Measurements from ENCODE around the gene LURAP1L.

Gene LURAP1L

GRCh38 chr9:12778389-12778788 lies 3.6 kb downstream of the LURAP1L start:
- H3K27me3 ChIP-seq, result no peaks in the 10 kb centered on the region
- H3K4me3 ChIP-seq (ENCODE audit: low read depth, low read length), result peak overlapping the region; percentile 2; the same call in 1 of the 2 replicates
- no peaks in the 10 kb centered on the region for H3K36me3 ChIP-seq
- no peak for DNase-seq
- H3K4me1 ChIP-seq, result peaks cover 8% of the 10 kb centered on the region
- H3K9me3 ChIP-seq, result no peaks in the 10 kb centered on the region
- TF ChIP-seq CTCF (IDR thresholded peaks at IDR 0.05; ENCODE audit: low read depth, low read length), result no peak

GRCh38 chr9:12781226-12781733 lies 6.5 kb downstream of the LURAP1L start:
- DNase-seq, result no peak
- H3K4me1 ChIP-seq, result peaks cover 13% of the 10 kb centered on the region
- TF ChIP-seq CTCF (IDR thresholded peaks at IDR 0.05; ENCODE audit: low read depth, low read length), result no peak

GRCh38 chr9:12783767-12784460 lies 9.1 kb downstream of the LURAP1L start:
- Histone ChIP-seq H3K27me3 (no peaks in the 10 kb centered on the region), H3K4me1 (peaks cover 13% of the 10 kb centered on the region), H3K4me3 (ENCODE audit: low read depth, low read length) (no peak overlapping the region), H3K36me3 (no peaks in the 10 kb centered on the region), H3K9me3 (no peaks in the 10 kb centered on the region)
- no peak for DNase-seq
- TF ChIP-seq CTCF (IDR thresholded peaks at IDR 0.05; ENCODE audit: low read depth, low read length), result no peak

More at GRCh38 chr9:12781226-12781733, 6.5 kb downstream of the LURAP1L start:
- Histone ChIP-seq H3K36me3 (no peaks in the 10 kb centered on the region), H3K4me3 (ENCODE audit: low read depth, low read length) (no peak overlapping the region), H3K9me3 (no peaks in the 10 kb centered on the region), H3K27me3 (no peaks in the 10 kb centered on the region)

- H3K9me3 ChIP-seq, result no peaks in the 10 kb centered on the region
- no peak overlapping the region for H3K4me3 ChIP-seq (ENCODE audit: low read depth, low read length)
- no peaks in the 10 kb centered on the region for H3K27me3 ChIP-seq
- peaks cover 10% of the 10 kb centered on the region for H3K4me1 ChIP-seq
- H3K36me3 ChIP-seq, result no peaks in the 10 kb centered on the region
- TF ChIP-seq CTCF (IDR thresholded peaks at IDR 0.05; ENCODE audit: low read depth, low read length), result no peak
- DNase-seq, result no peak
Measured at GRCh38 chr9:12784461-12785259, 9.8 kb downstream of the LURAP1L start.

- no peak overlapping the region for H3K4me3 ChIP-seq (ENCODE audit: low read depth, low read length)
- H3K9me3 ChIP-seq, result no peaks in the 10 kb centered on the region
- no peak for DNase-seq
- TF ChIP-seq CTCF (IDR thresholded peaks at IDR 0.05; ENCODE audit: low read depth, low read length), result no peak
- no peaks in the 10 kb centered on the region for H3K36me3 ChIP-seq
- no peaks in the 10 kb centered on the region for H3K27me3 ChIP-seq
- peaks cover 7% of the 10 kb centered on the region; the same call in 1 of the 2 replicates for H3K4me1 ChIP-seq
Measured at GRCh38 chr9:12785260-12785770, 10.5 kb downstream of the LURAP1L start.

Data from BE2C (cell line).